Right renal pelvis (tissue), 4 donors: ENCODE results near the gene ANKRD28. TPM values are rescaled to one million over a fixed set of nuclear protein-coding genes. Genes with fewer than 3 reads are reported as not detected.

Experiments used
- DNase-seq, 4 donors: peaks; one replicate each; pipeline ENCODE4 v3.0.0-alpha.2; 2013; ENCODE audit warnings: low read depth in 4 of 4, low spot score in 3 of 4, missing footprints in 1 of 4
- polyA plus RNA-seq, 4 donors: library from polyadenylated mRNA; unstranded; fragments of 120-200 nt; gene quantifications; one replicate each; pipeline ENCODE4 v1.2.1, GENCODE V29; 2013; ENCODE audit not compliant: insufficient read length in 4 of 4

ANKRD28 gene
- polyA plus RNA-seq, 4 donors, result 35.2 to 47.7 (median 45.1) TPM

DNA sequence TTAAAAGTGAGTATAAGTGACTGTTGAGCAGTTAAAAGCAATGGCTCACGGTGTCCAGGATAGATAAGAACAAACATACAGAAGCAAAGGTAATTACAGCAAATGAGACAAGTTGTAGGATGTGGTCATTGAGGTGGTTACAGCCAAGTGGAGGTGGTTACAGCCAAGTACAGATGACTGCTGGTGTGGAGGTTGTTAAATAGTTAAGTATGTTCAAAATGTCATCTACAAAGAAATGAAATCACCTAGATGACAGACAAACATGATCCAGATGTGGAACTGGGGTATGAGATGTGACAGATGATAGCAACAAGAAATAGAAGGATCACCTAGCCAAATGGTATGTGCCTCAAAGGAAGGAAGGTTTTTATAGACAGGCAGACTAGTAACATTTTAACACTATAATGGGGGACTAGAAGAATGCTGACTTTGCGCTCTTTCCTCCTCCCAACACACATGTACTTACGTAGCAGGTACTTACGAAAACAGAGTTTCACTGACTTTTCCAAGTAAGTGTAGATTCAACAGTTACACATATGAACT, 6.8 kb upstream of the ANKRD28 start:
- DNase-seq, result no peak

DNA sequence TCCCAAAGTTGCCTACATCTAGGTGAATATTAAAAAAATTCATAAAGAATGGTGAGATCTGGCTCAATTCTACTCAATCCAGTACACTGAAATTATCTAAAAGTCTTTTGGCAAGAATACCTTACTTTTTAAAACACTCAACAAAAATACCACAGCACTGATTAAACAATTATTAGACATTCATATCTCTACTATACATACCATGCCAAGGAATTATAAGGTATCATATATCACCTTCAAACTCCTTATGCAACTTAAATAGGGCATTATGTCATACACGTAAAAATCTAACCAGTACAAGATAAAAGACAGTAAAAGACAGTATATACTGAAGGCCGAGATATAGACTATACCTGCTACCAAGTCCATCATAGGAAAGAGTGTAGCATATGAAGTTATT, 6.1 kb upstream of the ANKRD28 start:
- DNase-seq, result no peak

DNA sequence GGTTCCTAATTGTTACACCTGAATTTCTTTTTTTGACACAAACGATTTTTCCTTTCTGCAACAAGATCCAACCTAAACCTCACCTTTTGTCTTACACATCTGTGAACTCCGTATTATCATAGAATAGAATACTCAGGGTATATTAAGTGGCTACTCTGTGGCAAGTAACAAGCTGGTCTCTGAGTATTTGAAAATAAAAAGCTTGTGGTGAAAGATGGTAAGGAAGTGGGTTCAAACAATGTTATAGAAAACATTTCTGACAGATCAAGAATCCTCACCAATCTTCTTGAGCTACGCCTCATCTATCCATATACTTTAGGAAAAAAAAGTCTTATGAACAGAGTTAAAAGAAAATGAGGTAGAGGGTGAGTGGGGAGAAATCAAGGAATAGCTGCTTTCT, 3.5 kb upstream of the ANKRD28 start:
- no peak for DNase-seq

DNA sequence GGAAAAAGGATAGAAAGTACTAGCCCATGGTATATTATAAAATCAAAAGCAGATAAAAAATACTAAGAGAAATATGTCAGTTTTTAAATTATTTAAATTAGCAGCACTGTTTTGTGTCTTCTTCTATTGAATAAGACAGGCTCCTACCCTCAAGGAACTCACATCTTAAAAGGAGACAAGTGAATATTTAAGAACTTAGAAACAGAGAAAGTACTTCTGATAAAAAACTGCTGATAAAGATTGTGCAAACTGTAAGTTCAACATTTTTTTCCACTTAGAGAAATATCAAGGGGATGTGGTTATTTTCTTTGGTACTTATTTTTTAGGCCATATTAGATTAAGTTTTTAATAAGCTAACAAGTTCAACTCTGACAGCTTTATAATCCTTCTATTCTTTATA, 3.0 kb upstream of the ANKRD28 start:
- no peak for DNase-seq

DNA sequence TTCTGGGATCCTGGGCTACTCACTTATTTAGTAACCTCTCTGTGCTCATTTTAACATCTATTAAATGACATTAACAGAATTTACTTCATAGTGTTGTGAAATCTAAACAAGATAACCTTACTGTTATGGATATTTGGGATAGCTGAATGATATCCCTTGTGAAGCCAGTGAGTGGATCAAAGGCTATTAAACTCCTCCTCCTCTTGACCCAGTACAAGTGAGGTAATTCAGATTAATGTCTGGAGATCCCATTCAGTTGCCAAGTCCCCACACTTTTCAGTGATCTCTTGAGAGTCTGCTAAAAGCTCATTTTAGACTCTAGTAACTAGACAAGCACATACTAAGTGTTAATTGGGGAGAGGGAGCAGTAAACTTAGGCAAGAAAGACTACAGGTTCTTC, 2.5 kb upstream of the ANKRD28 start:
- DNase-seq, result no peak

DNA sequence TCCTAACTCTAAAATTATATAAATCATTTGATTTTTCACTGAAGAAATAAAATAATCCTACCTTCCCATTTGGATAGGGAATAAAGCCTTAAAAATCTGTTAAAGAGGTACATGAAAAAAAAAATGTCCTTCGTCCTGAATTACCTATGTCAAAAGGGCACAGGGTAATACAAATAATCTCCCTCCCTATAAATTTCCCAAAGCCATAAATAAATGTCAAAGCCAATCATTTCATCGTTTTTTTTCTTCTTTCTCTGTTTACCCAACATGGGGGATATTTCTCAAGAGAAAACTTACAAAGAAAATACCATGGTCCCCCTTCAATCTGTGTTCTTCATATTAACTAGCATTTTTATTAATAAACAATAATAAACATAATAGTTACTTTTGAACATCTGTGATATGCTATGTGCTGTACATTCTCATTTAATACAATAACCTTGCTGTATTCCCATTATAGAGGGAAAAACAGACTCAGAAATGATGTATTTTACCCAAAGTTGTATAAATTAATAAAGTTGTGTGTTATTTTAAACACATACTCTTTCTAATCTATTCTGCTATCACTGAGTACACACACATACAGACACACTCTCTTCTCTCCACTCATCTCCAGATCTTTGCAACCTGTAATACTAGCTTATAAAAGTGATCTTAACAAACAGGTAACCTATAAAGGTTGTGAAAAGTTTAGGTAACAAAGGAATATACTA, 910 bp upstream of the ANKRD28 start:
- DNase-seq, result no peak

DNA sequence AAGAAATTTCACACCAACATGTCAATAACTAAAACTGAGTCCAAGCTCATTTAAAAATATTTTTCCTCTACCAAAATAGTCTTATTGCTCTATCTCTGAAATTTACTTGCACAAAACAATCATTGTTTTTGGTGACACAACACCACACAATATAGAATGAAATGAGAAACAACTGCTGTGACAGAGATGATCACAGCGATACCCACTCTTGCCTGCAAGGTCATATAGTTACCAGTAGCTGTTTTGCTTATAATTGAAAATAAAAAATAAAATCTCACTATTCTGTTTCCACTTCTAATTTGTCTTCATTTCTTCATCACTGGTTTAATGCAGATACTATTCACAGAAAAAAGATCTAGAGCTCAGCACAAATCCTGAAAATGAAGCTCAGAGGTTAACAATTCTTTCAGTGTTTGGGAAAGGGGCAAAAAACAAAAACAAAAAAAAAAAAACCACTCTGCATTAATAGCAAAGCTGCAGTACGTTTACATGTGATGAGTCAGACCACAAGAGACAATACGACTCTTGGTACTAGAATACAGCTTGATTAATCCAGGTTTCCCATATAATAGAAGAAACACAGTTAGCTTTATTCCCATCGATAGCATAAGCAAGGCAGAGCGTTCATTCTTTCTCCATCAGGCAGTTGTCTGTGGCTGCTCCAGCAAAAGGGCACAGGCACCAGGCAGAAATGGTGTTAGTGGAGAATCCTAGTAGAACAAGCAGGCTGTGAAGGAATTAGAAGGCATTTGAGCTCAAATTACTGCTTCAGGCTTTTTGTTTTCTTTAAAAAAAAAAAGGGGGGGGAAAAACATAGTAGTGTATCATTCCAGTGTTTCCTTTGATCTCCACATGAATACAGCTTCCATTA, 773 bp downstream of the ANKRD28 start:
- no peak for DNase-seq

DNA sequence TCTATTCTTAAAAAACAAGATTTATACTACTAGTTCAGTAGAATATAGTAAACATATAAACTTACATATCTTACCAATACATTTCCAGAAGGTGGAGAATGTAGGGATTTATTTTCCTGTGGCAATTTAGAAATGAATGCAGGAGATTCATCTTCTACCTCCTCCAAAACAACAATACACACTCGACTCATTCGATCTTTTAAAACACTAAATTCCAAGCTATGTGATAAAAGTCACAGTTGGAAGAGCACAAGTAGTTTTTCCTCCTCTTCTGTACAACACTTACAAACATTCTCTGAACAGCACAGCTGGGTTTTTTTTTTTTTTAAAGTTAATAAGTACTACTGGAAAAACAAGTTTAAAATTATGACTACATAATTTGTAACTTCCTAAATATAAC, 1.4 kb downstream of the ANKRD28 start:
- DNase-seq, result no peak

DNA sequence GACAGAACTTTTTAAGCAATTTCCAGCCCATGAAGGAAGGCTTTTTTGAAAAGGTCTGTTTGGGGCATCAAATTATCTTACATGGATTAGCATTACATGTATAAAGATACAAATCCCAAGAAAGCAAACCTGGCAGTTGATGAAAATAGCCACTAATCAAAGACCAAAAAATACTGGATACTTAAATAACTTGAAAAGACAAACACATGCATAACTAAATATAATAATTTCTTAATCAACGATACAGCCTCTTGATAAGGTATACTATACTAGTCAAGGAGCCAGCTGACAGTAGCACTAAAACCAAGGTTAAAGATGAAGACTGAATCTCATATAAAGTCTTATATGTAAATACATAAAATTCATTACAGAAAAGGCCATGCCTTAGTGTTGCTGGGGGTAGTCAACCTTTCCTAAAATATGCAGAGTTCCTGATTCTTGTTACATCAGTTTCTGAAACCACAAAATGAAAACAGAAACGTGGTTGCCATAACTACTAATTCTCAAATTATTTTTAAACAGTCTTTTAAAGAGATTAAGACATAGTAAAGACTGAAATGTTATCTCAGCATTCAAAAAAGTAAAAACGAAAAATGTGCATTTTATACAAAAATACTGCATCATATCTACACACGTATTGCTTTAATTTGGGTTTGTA, 2.0 kb downstream of the ANKRD28 start:
- DNase-seq, result no peak

DNA sequence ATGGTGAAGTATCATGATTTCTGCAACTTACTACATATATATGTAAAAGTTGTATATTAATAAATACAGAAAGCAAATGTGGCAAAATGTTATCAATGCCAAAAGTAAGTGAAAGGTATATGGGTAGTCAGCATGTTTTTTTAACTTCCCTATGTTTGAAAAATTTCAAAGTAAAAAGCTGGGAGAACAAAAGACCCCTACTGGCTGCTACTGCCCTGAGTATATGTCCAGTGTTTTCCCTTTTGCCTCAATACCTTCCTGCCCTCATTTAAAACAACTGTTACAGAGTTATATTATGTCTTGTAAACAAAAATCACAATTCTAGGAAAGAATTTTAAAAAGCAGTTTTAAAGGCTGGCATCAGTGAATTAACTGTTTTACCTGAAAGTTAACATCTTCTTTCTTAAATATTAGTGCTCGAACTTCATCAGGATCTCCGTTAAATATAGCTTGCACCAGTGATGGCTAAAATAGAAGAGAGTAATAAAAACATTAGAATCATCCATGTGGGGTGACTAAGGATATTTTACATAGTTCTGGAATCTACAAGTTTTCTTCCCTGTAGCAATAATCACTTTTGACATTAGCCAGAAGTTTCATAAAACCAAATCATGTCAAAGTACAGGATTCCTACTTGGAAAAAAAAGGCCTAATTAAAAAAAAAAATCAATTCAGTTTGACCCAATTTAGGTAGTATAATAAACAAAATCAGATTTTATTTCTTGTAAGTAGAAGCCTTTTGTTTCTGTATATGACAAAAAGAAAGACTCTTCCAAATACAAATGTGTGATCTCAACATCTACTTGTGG, 2.7 kb downstream of the ANKRD28 start:
- no peak for DNase-seq

DNA sequence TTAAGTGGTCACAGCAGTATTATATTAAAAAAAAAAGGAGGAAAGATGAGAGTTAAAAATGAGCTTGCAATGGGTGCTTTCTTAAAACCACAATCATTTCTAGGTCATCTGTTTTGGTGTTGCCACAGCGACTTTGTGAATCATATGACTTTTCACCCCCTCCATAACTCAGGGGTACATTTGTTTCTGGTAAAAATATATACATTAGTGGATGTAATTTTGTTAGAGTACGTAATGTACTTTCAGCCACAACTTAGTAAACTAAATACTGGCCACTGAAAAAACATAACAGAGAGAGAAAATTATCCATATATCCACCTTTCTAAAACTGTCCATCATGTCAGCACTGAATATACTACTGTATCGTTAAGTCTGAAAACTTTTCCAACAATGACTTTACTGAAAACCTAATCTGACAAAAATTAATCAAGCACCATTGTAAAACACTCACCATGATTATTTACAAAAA, 3.4 kb downstream of the ANKRD28 start:
- no peak for DNase-seq

DNA sequence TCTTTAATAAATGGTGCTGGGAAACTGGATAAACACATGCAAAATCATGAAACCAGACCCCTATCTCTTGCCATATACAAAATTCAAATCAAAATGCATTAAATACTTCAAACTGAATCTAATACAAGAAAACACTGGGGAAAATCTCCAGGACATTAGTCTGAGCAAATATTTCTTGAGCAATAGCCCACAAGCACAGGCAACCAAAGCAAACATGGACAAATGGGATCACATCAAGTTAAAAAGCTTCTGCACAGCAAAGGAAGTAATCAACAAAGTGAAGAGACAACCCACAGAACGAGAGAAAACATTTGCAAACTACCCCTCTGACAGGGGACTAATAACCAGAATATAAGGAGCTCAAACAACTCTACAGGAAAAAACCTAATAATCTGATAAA, 6.3 kb downstream of the ANKRD28 start:
- DNase-seq, result no peak

DNA sequence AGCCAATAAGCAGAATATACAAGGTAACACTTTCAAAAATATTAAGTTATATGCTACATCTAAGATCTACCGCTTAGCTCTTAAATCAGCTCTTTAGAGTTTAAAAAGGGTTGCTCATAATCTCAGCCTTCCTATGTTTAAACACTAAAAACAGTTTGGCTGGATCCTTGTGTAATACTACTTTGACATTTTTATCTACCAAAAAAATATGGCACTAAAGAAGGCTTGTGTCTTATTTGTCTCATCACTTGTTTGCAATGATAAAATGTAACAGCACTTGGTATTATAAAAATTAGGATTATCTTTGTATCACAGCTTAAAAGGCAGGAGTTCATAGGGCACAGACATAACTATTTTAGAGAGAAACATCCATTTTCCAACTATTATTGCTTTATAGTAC, 9.8 kb downstream of the ANKRD28 start:
- no peak for DNase-seq

DNA sequence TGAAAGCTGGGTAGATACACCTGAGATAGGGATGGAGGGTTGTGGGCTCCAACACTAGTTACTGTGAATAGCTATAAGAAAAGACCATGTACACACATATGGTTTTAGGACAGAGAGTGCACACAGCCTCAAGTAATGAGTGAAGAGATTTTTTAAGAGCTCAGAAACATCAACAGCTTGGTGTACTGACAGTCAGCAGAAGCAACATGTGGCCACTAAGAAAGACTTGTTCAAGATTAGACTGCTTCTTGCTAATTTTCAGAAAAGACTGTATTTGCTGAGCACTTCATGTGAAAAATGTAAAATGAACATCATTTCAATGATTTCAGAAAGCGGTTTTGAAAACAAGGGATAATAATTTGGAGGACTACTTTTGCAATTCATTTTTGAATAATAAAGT, 10.3 kb downstream of the ANKRD28 start:
- no peak for DNase-seq

DNA sequence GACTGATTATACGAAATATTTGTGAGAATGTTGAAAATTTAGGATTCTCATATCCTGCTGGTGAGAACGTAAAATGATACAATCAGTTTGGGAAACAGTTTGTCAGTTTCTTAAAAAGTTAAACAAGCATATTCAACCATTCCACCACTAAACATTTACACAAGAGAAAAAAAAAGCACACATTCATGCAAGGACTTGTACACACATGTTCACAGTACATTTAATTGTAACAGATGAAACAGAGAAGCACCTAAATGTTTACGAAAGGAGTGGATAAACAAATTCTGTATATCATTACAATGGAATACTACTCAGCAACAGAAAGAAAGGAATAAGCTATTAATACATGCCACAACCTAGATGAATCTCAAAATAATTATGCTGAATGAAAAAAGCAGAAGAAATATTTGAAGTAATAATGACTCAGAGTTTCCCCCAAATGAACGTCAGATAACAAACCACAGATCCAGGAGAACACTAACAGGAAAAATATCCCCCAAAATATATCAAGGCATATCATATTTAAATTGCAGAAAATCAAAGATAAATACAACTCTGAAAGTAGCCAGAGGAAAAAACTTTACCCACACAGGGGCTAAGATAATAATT, 14.3 kb downstream of the ANKRD28 start:
- DNase-seq, result no peak

DNA sequence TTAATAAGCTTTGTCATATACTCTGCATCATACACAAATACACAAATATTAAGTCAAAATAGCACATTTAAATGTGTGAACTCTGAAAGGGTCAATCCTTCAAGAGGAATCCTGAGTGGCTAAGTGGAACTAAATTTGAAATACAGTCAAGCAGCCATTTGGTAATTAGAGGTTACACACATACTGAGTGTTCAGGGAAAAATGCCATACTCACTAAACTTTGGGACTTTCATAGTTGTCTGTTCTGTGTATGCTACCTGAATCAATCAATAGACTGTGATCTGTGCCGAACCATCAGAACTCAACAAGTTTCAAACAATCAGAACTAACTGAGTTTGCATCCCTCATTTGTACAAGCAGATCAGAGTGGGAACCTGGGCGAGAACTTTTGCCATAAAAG, 15.3 kb downstream of the ANKRD28 start:
- no peak for DNase-seq

DNA sequence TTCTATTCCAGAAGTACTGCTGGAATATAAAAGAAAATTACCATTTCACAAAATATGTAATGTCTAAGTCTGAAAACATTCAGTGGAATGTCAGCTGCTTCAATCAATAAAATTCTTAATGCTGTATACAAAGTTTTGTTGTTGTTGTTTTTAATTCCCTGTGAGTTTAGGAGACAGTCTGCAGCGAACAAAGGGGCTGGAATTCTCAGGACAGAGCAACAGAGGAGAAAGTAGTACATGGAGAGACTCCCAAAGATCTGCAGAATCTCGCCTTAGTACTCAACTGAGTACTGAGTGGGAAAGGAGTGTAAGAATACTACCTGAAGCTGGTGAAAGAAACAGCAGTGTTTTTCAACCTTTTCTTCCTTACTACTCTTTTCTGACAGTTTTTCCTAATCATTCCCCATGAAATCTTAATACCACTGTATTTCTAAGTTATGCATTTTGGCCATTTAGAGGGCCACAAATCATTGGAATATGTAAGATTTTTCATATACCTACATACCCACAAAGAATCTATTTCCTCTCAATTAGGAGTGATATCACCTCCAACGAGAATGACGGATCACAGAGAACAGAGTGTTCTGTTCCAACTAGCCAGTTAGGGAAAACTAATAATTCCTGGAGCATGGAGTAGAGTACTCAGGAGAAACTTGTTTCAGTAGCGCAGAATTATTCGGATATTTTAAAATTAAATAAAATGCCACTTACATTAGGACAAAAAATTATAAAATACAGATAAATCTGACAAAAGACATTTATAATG, 16.0 kb downstream of the ANKRD28 start:
- DNase-seq, result no peak

DNA sequence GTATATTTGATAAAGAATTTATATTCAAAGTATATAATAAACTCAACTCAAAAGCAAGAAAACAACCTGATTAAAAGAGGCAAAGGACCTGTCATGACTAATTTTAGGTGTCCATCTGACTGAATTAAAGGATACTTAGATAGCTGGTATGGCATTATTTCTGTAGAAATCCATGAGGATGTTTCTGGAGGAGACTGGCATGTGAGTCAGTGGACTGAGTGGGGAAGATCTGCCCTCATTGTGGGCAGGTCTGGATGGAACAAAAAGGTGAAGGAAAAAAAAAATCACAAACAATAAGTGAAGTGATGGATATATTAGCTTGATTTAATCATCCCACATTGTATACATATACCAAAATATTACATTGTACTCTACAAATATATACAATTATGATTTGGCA, 16.6 kb downstream of the ANKRD28 start:
- no peak for DNase-seq

DNA sequence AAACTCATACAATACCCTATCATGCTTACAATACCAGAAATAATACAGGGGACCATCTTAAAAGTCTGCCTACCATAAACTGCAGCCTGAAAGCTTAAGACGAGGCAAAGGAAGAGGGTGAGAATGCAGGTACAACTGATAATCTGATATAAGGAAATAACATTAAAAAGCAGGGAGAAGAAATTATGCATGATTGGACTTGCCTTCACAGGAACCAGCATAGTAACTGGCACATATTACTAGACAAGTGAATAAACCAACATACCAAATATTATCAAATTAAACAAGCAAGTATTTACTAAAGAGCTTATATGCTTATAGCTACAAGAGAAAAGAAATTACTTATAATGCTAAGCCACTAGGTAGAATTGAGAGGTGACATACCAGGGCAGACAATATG, 18.7 kb downstream of the ANKRD28 start:
- no peak for DNase-seq
